HTR-8/SVneo (cell line): Measurements from ENCODE around the gene ALKBH8.
"Not testable (repeated sequence)": the region's sequence is repeated elsewhere in the genome, so short reads cannot be mapped to it uniquely, and the experiment has no call there.

Experiments used
- DNase-seq: peaks from one replicate; pipeline ENCODE4 v3.0.0; 2011; ENCODE audit warnings: low spot score, mixed read lengths; ENCODE audit not compliant: insufficient read length
- FAIRE-seq: peaks from 2 replicates; lab custom pipeline; 2011; peaks lifted over from hg19 to GRCh38; lab: Jason Lieb, UNC

The ALKBH8 gene

DNA sequence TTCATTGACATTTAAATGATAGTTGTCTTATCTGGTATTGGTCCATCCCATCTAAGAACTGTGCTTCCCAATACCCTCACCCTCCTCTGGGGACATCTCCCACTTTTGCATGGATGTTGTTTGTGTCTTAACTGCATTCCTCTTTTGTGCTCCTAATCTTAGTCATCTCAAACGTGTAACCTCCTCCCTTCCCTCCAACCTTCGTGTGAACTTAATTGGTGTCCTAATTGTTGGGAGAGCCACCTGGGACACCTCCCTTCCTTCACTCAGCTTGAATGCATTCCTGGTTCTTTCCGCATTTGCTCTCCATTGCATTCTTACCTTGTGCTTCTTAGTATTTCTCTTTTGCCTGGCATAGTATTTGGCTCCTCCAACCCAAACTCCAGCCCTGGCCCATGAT is 15.6 kb upstream of the ALKBH8 start:
- FAIRE-seq (no peak), DNase-seq (no peak)

DNA sequence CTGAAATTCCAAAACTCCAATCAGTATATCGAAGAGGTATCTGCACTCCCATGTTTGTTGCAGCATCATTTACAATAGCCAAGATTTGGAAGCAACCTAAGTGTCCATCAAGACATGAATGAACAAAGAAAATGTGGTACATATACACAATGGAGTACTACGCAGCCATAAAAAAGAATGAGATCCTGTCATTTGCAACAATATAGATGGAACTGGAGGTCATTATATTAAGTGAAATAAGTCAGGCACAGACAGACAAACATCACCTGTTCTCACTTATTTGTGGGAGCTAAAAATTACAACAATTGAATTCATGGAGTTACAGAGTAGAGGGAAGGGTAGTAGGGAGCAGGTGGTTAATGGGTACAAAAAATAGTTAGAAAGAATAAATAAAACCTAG is 13.6 kb upstream of the ALKBH8 start:
- DNase-seq, FAIRE-seq: not testable (repeated sequence)

DNA sequence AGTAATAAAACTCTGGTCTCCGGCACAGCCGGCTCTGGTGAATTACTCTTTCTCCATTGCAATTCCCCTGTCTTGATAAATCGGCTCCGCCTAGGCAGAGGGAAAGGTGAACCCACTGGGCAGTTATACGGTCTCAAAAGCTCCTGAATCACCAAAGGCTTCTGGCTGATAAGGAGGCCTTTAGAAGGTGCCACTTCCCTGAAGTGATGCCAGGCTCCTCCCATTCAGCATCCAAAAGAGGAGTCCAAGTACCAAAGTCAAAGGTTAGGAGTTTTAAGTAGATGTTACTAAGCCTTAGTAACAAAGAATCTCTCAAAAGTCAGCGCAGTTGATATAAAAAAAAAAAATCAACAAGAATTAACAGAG is 11.8 kb upstream of the ALKBH8 start:
- DNase-seq: no peak
- no peak for FAIRE-seq

DNA sequence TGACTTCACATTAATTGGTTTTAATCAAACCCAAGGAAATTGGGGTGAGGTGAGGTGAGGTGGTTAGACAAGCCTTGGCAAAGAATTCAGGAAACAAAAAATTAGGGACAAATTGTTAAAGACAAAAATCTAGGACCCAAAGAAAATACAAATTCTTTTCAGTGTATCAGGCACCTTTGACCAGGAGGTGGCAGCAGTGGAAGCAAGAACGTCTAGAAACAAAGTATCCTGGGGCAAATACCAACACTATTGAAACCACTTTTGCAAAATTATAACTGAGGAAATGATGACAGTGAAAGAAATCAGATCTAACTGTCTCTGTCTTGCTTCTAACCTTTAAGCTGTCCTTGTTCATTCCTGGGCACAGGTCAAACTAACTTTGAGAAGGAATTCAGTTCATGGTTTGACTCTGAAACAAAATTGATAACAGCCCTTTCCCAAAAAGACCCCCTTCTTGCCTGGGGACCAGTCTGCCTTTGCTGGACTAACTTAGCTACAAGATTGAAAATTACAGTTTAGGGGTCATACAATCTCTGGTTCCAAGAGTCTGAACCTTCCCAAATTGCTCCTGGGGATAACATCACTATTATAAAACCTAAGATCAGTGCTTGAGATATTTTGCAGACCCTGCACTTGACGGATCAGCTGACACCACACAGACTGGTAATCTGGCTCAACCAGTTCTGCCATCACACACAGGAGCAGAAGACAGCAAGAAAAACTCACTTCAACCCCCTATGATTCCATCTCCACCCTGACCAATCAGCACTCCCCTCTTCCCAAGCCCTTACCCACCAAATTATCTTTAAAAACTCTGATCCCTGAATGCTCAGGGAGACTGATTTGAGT is 11.2 kb upstream of the ALKBH8 start:
- FAIRE-seq: not testable (repeated sequence)

DNA sequence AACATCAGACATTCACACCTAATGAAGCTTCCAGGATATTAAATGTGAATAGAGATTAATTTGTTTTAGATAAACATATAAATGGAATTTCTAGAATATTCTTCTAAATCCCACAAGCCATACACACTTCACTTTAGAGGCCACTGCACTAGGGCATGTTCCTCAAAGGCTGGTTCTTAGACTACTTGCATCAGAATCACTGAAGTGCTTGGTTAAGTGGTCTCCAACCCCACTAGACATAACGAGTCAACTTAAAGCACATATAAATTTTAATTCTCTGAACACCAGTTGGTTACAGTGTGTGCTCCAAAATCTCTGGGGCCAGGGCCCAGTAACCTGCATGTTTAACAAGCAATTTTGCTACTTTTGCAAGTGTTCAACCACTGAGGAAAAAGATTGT is 7.9 kb upstream of the ALKBH8 start:
- FAIRE-seq (no peak), DNase-seq (no peak)

More for the DNA sequence above, 11.2 kb upstream of the ALKBH8 start:
- peak; percentile 55 for DNase-seq

DNA sequence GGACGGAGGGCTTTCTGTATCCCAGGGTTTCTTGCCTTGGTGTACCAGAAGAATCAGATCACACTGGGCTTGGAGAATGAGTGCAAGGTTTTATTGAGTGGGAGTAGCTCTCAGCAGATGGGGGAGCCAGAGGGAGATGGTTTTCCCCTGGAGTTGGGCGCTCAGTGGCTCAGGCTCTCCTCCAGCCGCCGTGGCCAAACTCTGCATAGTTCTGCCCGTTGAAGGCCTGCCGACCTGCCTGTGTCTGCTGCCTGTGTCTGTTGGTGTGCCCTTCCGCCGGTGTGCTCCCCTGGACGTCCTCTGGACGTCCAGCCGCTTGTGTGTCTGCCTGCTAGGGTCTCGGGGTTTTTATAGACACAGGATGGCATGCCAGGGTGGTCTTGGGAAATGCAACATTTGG is 4.5 kb upstream of the ALKBH8 start:
- no peak for DNase-seq
- no peak for FAIRE-seq

DNA sequence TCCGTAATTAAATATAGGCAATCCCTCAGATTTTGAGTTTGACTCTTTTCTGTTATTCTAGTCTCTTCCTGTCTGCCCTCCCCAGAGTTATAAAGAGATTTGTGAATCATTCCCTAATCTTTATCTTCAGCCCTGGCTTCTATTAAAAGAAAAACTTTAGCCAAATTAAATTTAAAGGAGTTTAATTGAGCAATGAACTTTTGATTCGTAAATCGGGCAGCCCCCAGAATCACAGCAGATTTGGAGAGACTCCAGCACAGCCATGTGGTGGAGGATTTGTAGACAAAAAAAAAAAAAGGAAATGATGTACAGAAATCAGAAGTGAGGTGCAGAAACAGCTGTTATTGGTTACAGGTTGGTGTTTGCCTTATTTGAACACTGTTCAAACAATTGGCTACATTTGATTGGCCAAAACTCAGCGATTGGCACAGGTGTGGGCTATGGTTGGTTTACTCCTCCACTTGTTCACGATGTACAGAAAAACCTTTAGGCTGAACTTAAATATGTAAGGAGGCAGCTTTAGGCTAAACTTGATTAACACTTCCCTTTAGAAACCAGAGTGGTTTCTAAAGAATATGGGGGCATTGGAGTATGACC is 2.3 kb upstream of the ALKBH8 start:
- FAIRE-seq: no peak
- DNase-seq: no peak

DNA sequence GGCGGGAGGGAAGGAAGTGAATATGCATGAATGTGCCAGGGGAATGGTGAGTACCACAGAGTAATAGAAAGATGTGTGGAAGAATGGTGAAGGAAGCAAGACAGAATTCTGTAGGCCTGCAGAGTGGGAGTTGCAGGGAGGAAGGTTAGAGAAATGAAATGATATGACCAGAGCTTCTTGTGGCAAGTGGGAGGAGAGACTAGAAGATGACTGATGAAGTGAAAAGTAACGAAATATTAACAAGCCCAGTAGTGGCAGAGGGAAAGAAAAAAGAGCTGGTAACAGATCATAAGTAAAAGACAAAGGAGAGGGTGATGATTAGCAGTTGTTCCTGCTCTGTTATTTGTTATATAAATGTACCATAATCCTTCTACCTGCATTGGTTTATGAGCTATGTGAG is 1.0 kb upstream of the ALKBH8 start:
- DNase-seq (no peak), FAIRE-seq (no peak)

DNA sequence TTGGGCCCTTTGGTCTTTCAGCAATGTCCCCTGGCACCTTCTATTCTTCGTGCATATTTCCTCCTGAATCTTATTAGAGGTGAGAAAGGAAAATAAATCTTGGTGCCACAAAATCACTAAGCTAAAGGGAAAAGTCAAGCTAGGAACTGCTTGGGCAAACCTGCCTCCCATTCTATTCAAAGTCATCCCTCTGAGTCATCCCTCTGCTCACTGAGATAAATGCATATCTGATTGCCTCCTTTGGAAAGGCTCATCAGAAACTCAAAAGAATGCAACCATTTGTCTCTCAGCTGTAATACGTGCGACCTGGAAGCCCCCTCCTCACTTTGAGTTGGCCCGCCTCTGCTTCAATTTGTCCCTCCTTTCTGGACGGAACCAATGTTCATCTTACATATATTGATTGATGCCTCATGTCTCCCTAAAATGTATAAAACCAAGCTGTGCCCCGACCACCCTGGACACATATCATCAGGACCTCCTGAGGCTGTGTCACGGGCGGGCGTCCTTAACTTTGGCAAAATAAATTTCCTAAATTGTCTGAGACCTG is 493 bp upstream of the ALKBH8 start:
- FAIRE-seq: not testable (repeated sequence)

DNA sequence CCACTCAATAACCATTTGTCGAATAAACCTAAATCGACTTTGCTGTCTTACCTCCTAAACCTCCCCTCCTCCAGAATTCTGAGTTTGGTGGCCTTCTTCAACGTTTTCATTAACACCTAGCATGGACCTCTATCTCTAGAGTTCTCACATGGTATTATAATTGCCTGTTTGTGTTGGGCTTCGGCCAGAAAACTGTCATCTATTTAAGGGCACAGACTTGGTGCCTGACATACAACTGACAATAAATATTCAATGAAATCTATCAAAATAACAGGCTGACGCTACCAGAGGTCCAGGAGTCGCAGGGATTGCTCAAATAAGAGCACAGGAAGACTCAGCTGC is 687 bp downstream of the ALKBH8 start:
- peak; percentile 31 for FAIRE-seq
- DNase-seq: no peak

More for the DNA sequence above, 493 bp upstream of the ALKBH8 start:
- DNase-seq: not testable (repeated sequence)

DNA sequence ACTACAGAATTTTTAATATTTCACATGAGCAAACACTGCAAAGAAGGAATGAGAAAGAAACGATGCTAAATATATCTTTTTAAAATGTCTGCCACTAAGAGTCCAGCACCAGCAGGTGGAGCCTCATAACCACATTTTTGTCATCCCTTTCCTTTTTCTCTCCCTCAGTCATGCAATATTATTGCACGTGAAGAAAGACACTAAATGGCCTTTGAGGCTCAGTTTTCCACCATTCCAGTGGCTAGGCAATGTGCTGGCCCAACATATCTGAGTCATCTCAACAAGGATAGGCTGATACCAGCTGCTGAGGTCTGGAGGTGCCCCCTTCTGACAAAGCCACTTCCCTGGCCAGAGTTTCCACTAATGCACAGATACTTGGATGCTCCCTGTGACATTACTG is 1.8 kb downstream of the ALKBH8 start:
- FAIRE-seq (no peak), DNase-seq (peak; percentile 46)

DNA sequence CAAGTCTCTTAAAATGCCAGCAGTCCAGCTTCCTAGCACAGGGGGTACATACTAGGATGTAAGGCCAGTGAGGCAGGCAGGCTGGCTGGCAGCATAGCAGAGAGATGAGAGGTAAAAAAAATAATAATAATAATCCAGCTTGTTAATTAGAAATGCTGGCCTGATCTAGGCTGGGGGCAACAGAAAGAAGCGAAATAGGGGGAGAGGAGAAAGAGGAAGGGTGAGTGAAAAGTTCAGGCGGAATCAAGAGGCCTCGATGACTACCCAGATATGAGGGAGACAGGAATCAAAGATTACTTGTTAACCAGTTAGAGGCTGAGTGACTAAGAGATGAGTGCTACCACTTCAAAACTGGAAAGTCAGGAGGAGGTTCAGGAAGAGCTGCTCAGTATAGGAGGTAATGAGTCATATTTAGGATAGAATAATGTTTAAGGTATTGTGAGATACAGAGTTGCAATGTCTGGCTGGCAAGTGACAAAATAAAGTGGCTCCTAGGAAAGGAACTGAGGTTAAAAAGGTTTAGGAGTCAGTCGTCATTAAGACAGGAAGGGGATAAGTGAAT is 2.8 kb downstream of the ALKBH8 start:
- DNase-seq: peak; percentile 56
- peak; percentile 72 for FAIRE-seq

DNA sequence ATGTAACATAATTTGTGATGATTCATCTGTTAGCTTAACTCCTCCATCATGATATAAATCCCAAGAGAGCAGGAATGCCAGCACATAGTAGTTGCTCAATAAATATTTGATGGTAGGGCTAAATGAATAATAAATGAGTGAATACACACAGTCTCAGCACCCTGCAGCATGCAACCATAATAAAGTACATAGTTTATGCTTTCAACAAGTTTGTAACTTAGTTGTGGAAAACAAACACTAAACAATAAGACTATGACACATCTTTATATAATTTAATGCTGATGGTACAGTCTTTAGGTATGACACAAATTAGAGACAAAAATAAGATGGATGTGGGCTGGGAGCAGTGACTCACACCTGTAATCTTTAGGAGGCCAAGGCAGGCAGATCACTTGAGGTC is 3.8 kb downstream of the ALKBH8 start:
- DNase-seq (no peak), FAIRE-seq (no peak)

DNA sequence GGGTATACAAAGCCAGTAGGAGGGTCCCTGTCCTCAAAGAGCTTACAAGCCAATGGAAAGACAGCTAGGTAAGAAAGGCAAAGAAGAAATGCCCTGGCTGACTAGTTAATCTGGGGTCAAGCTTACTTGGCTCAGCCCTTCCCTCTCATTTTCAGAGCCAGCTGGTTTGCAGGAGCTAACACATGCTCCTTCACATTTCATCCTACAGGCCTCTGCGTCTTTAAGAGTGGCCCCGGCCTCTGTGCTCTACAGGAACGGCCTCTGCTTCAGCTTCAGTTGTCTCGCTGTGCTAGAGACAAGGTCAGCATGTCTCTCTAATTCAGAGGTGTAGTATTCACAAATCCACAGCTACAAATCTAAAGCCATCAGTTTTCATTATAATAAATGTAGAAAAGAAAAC is 15.2 kb downstream of the ALKBH8 start:
- no peak for FAIRE-seq

DNA sequence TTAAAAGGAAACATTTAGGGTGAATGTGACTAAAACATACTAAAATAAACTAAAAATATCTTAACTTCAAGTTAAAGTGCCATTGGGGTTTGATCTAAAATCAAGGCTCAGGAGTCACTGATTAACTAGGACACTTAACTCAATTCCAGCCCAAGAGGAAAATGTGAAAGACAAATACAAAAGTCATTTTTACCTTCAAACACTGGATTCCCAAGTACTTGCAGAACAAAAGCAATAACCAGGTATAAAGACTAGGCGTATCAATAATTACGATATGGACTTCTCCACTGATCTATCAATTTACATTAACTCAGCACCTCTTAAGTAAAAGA is 15.6 kb downstream of the ALKBH8 start:
- DNase-seq (no peak), FAIRE-seq (no peak)

More for the DNA sequence above, 15.2 kb downstream of the ALKBH8 start:
- no peak for DNase-seq

DNA sequence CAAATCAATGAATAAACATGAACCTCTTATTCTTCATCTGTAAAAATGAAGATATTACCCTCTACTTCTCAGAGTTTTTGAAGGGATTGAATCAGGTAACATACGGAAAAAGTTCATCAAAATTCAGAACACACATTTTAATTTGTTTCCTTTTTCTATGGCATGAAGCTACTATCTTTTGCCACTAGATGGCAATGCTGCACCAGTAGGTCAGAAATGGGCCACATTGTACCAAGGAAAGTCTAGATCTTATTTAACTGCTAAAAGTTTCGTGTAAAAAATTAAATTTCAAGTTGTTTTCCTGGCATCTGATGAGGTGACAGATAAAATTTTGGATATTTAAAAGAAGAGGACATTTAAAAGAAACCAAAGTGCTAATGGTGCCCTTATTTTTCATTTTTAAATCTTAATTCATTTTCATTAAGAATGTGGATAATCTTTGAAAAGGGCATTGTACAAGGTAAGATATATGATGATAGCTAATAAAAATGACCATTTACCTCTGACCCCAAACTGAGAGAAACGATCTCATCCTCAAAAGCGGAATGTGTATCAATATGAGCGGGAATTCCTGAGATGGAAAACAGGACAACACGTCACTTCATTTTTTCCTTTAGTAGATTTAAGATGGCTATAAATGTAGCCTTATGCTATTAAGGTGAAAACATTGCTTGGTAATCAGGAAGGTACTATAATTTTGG is 16.1 kb downstream of the ALKBH8 start:
- no peak for FAIRE-seq
- DNase-seq: peak; percentile 25

DNA sequence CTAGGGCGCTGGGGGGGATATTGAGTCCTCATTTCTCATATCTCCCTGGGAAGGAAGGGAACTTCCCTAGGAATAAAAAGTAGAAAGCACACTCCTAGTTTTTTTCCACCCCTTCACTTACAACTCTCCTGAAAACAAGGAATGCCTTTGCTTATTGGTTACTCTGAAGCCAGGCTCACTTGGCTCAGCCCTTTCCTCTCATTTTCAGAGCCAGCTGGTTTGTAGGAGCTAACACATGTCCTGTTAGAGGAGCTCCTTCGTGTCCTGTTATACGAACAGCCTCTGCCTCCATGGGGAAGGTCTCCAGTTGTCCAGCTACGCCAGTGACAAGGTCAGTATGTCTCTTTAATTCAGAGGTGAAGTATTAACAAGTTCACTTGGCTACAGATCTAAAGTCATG is 17.6 kb downstream of the ALKBH8 start:
- DNase-seq (no peak), FAIRE-seq (no peak)

DNA sequence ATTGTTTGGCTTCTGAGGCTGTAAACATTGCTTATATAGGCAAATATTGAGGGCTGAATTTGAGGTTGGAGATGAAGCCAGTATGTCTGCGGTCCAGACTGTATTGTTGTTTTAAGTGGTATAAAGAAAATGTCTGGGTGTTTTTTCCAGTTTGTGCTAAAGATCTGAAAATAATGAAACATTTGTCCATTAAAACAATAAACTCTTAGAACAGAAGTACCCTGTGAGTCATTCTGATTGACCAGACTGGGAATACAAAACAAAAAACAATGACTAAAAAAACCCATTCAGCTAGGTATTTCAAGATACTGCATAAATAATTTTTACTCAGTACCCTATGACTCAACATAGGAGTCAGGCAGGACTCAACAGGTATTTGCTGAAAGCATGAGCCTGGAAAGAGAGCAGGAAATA is 20.4 kb downstream of the ALKBH8 start:
- DNase-seq (peak; percentile 17), FAIRE-seq (no peak)

DNA sequence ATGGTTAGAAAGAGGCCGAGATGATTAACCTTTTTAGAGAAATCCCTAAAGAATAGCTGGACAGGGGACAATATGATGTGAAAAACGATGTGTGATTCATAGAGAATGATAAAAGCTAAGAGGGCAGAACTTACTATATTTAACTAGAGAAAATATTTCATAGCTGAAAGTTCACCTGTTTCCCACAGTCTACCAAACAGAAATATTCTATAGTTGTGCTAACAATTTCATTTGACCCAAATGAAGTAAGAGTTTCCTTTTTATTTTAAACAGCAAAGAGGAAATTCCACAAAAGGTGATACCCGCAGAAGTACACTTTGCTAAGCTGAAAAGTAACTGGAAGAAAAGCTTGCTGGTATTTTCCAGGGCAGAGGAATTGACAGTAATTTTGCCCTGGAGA is 26.7 kb downstream of the ALKBH8 start:
- DNase-seq (no peak), FAIRE-seq (no peak)

DNA sequence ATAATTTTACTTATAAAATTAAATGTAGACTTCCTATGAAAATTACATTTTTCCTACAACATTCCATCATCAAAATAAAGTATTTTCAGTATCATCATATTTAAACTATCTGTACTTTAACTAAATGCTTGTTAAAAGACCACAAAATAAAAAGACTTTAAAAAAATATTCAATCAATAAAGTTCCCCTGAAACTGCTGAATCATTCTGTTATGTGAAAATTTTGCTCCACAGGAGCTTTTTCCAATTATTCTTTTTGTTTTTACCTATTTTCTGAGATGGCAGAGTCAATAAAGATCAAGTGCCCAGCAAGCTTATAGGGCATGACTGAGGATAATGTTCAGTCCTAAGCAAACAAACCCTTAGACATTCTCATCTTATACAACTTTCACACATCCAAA is 27.3 kb downstream of the ALKBH8 start:
- DNase-seq (no peak), FAIRE-seq (no peak)

DNA sequence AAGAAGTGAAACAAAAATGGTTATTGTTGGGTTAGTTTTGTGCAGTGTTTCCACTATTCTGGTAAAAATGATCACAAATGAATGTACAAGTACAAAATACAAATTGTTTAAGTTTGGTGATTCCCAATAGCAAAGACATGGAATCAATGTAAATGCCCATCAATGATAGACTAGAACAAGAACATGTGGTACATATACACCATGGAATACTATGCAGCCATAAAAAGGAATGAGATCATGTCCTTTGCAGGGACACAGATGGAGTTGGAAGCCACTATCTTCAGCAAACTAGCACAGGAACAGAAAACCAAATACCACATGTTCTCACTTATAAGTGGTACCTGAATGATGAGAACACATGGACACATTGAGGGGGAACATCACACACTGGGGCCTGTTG is 28.4 kb downstream of the ALKBH8 start:
- not testable (repeated sequence) for DNase-seq, FAIRE-seq
